H1 (cell line): ENCODE results near the gene CES4A. TPM values are rescaled to one million over a fixed set of nuclear protein-coding genes. Genes with fewer than 3 reads are reported as not detected.

ENCODE experiments used
- CTCF ChIA-PET: fragments of 300-600 bp; sonication (Branson Sonifier 250); formaldehyde crosslinking; loops from one replicate; lab custom pipeline; 2021; ENCODE audit not compliant: partially characterized antibody; lab: Charles Lee
- POLR2A ChIA-PET: fragments of 300-600 bp; sonication (Branson Sonifier 250); formaldehyde crosslinking; loops from one replicate; lab custom pipeline; 2021; ENCODE audit warnings: inconsistent platforms; ENCODE audit not compliant: partially characterized antibody; lab: Charles Lee
- DNase-seq, 2 experiments: peaks; one replicate each; pipeline versions ENCODE4 v3.0.0 to v3.0.0-alpha.2; 2010 to 2022; ENCODE audit warnings: low spot score in 2 of 2, low read depth in 1 of 2, mixed read lengths in 1 of 2
- FAIRE-seq: peaks from 2 replicates; lab custom pipeline; 2011; peaks lifted over from hg19 to GRCh38; lab: Jason Lieb, UNC
- H2AFZ ChIP-seq: 2 replicates; pipeline ENCODE4 v1.8.1; 2012; ENCODE audit warnings: low read length, inconsistent platforms
- H2AK5ac ChIP-seq: 2 replicates; pipeline ENCODE4 v1.6.1; 2013; ENCODE audit warnings: low read depth, low read length
- H2BK120ac ChIP-seq: replicated peaks from 2 replicates; pipeline ENCODE3; 2013; ENCODE audit warnings: low read depth, low read length, inconsistent platforms
- H2BK12ac ChIP-seq: 2 replicates; pipeline ENCODE4 v1.6.1; 2013; ENCODE audit warnings: low read depth, low read length
- H2BK15ac ChIP-seq: 2 replicates; pipeline ENCODE4 v1.6.1; 2013; ENCODE audit warnings: low read length
- H2BK20ac ChIP-seq: 2 replicates; pipeline ENCODE4 v1.6.1; 2013; ENCODE audit warnings: low read length
- H2BK5ac ChIP-seq: 2 replicates; pipeline ENCODE4 v1.6.1; 2013; ENCODE audit warnings: low read depth, low read length
- H3K14ac ChIP-seq: 2 replicates; pipeline ENCODE4 v1.6.1; 2013; ENCODE audit warnings: inconsistent platforms; ENCODE audit not compliant: insufficient read length
- H3K18ac ChIP-seq: 2 replicates; pipeline ENCODE4 v1.6.1; 2013; ENCODE audit warnings: low read length; ENCODE audit errors: extremely low read depth
- H3K23ac ChIP-seq: 2 replicates; pipeline ENCODE4 v1.6.1; 2013; ENCODE audit warnings: inconsistent platforms; ENCODE audit not compliant: insufficient read length
- H3K23me2 ChIP-seq: 2 replicates; pipeline ENCODE4 v1.6.1; 2013; ENCODE audit warnings: low read depth, low read length
- H3K27ac ChIP-seq: 2 replicates; pipeline ENCODE4 v1.6.1; 2011; ENCODE audit warnings: low read depth, low read length, inconsistent platforms
- H3K27me3 ChIP-seq, 4 experiments: replicated peaks in 1 of 4; 1 replicate in 1 of 4; 2 replicates in 3 of 4; pipeline versions ENCODE4 v1.6.1 to v1.8.1; 2011 to 2013; ENCODE audit warnings: low read length in 3 of 4, mild to moderate bottlenecking in 3 of 4, inconsistent platforms in 2 of 4, mixed read lengths in 2 of 4, moderate library complexity in 1 of 4; ENCODE audit not compliant: control insufficient read depth in 3 of 4, insufficient read depth in 3 of 4; ENCODE audit errors: extremely low read depth in 1 of 4
- H3K36me3 ChIP-seq, 4 experiments: 2 replicates each; pipeline versions ENCODE4 v1.6.1 to v1.8.1; 2011 to 2013; ENCODE audit warnings: mild to moderate bottlenecking in 4 of 4, low read length in 3 of 4, moderate library complexity in 2 of 4, control low read depth in 1 of 4, inconsistent platforms in 1 of 4; ENCODE audit not compliant: insufficient read depth in 4 of 4, control insufficient read depth in 2 of 4
- H3K4ac ChIP-seq: replicated peaks from 2 replicates; pipeline ENCODE3; 2013; ENCODE audit warnings: low read length, low read depth, mixed read lengths, inconsistent platforms; ENCODE audit not compliant: insufficient read length
- H3K4me1 ChIP-seq, 4 experiments: replicated peaks in 1 of 4; 1 replicate in 1 of 4; 2 replicates in 3 of 4; pipeline versions ENCODE4 v1.6.1 to v1.8.1; 2011 to 2013; ENCODE audit warnings: low read length in 3 of 4, inconsistent platforms in 2 of 4, mixed read lengths in 1 of 4; ENCODE audit not compliant: insufficient read depth in 4 of 4, control insufficient read depth in 3 of 4
- H3K4me2 ChIP-seq, 2 experiments: 2 replicates each; pipeline versions ENCODE4 v1.6.1 to v1.8.1; 2011 to 2013; ENCODE audit warnings: low read depth in 2 of 2, low read length in 2 of 2, control low read depth in 1 of 2, inconsistent platforms in 1 of 2, mild to moderate bottlenecking in 1 of 2; ENCODE audit not compliant: insufficient read depth in 1 of 2
- H3K4me3 ChIP-seq, 4 experiments: fragments of 200-600, 300-600 bp in 1 of 4; sonication (generic), shearing (Covaris generic), sonication (Bioruptor Twin) in 1 of 4; 2 replicates each; pipeline versions ENCODE4 v1.5.1 to v1.8.1; 2011 to 2016; ENCODE audit warnings: low read length in 4 of 4, low read depth in 3 of 4, control low read depth in 2 of 4, inconsistent platforms in 2 of 4, mild to moderate bottlenecking in 2 of 4, mixed read lengths in 1 of 4, moderate library complexity in 1 of 4; ENCODE audit not compliant: insufficient read depth in 2 of 4; ENCODE audit errors: extremely low read depth in 1 of 4
- H3K56ac ChIP-seq: replicated peaks from 2 replicates; pipeline ENCODE3; 2013; ENCODE audit warnings: low read depth, mild to moderate bottlenecking, mixed read lengths, low read length, inconsistent platforms; ENCODE audit not compliant: insufficient read length
- H3K79me1 ChIP-seq: 2 replicates; pipeline ENCODE4 v1.6.1; 2013; ENCODE audit warnings: low read depth, low read length, control low read depth
- H3K79me2 ChIP-seq, 2 experiments: 2 replicates each; pipeline versions ENCODE4 v1.6.1 to v1.8.1; 2012 to 2013; ENCODE audit warnings: low read length in 2 of 2, mild to moderate bottlenecking in 2 of 2, inconsistent platforms in 1 of 2; ENCODE audit not compliant: insufficient read depth in 2 of 2, control insufficient read depth in 1 of 2
- H3K9ac ChIP-seq, 4 experiments: replicated peaks in 1 of 4; 1 replicate in 1 of 4; 2 replicates in 3 of 4; pipeline versions ENCODE4 v1.6.1 to v1.8.1; 2011 to 2013; ENCODE audit warnings: low read depth in 3 of 4, low read length in 3 of 4, control low read depth in 2 of 4, mild to moderate bottlenecking in 2 of 4, moderate library complexity in 2 of 4, inconsistent platforms in 1 of 4; ENCODE audit errors: extremely low read depth in 1 of 4
- H3K9me3 ChIP-seq, 2 experiments: 2 replicates each; pipeline versions ENCODE4 v1.6.1 to v1.8.1; 2012 to 2013; ENCODE audit warnings: mild to moderate bottlenecking in 2 of 2, moderate library complexity in 2 of 2, control low read depth in 1 of 2, inconsistent platforms in 1 of 2, low read depth in 1 of 2, low read length in 1 of 2, mixed read lengths in 1 of 2; ENCODE audit not compliant: insufficient read depth in 2 of 2
- H4K20me1 ChIP-seq, 2 experiments: replicated peaks in 1 of 2; 2 replicates each; pipeline versions ENCODE3 to v1.8.1; 2011 to 2013; ENCODE audit warnings: inconsistent platforms in 2 of 2, low read length in 2 of 2, mild to moderate bottlenecking in 1 of 2; ENCODE audit not compliant: insufficient read depth in 2 of 2, control insufficient read depth in 1 of 2
- H4K5ac ChIP-seq: 2 replicates; pipeline ENCODE4 v1.6.1; 2013; ENCODE audit warnings: low read length, low read depth, mixed read lengths, inconsistent platforms; ENCODE audit not compliant: insufficient read length
- H4K8ac ChIP-seq: 2 replicates; pipeline ENCODE4 v1.8.0; 2013; ENCODE audit warnings: mild to moderate bottlenecking, moderate library complexity, low read length, inconsistent platforms; ENCODE audit not compliant: insufficient read depth; ENCODE audit errors: extremely low read depth
- H4K91ac ChIP-seq: replicated peaks from 2 replicates; pipeline ENCODE3; 2013; ENCODE audit warnings: low read length, mixed read lengths, inconsistent platforms; ENCODE audit not compliant: insufficient read length
- ATF3 ChIP-seq: IDR thresholded peaks from 2 replicates; pipeline ENCODE4 v1.6.1; 2011; ENCODE audit warnings: low read depth, mild to moderate bottlenecking, low read length; ENCODE audit not compliant: insufficient read depth
- CEBPB ChIP-seq: IDR thresholded peaks from 2 replicates; pipeline ENCODE4 v1.6.1; 2012; ENCODE audit warnings: low read depth, low read length
- ZNF274 ChIP-seq: IDR thresholded peaks from 2 replicates; pipeline ENCODE4 v1.7.0; 2012; ENCODE audit warnings: low read length, borderline replicate concordance; ENCODE audit errors: extremely low read depth
- WGBS, 2 experiments: shearing (Covaris generic) in 1 of 2; methylation state at CpG; one replicate each; pipeline versions ENCODE4 v1.1.6 to v1.1.7; 2013 to 2015; ENCODE audit warnings: low lambda C conversion rate in 2 of 2, mixed read lengths in 2 of 2, inconsistent platforms in 1 of 2, low coverage in 1 of 2, missing lambda C conversion rate in 1 of 2; ENCODE audit not compliant: insufficient replicate concordance in 2 of 2, insufficient coverage in 1 of 2, insufficient read length in 1 of 2; ENCODE audit errors: extremely low coverage in 1 of 2, missing lambda C conversion rate in 1 of 2; 5-methylcytosine and 5-hydroxymethylcytosine counted together
- polyA plus RNA-seq, 7 experiments: library from polyadenylated mRNA; depleted of rRNA in 3 of 7; stranded (reverse) in 5 of 7; unstranded in 2 of 7; fragments of >200 nt in 5 of 7; fragments of 200-250 nt in 2 of 7; gene quantifications; 1 replicate in 5 of 7; 2 replicates in 1 of 7; 4 replicates in 1 of 7; pipeline versions ENCODE4 v1.2.1 to v1.2.3, GENCODE V29; 2011 to 2013; ENCODE audit warnings: missing spikeins in 2 of 7, mixed read lengths in 2 of 7
- total RNA-seq: library from RNA; stranded (reverse); fragmentation: NEBNext Ultra II Directional; extraction: Animal tissue kit (Norgen Biotek cat#: 25700); gene quantifications from 2 replicates; pipeline ENCODE4 v1.2.1, GENCODE V29; 2021

CES4A gene
- total and polyA plus RNA-seq, 2 of the 8 experiments (the other 6 are each of a cell fraction or from before 2014, with no cell fraction given) = 0.93 to 1.5 TPM

- Histone ChIP-seq H4K91ac (no peak overlapping the region), H4K20me1 (no peaks in the 10 kb centered on the region), H2AK5ac (no peak overlapping the region), H2BK20ac (no peak overlapping the region), H4K8ac (no peak overlapping the region), H3K9ac (no peak overlapping the region), H4K5ac (no peak overlapping the region), H3K9me3 (no peaks in the 10 kb centered on the region), H3K56ac (no peak overlapping the region), H2BK15ac (no peak overlapping the region), H3K36me3 (no peaks in the 10 kb centered on the region), H3K27me3 (peaks cover 10 to 34% (median 32%) of the 10 kb centered on the region in 4 experiments), H3K14ac (no peak overlapping the region), H3K23me2 (peaks cover 2% of the 10 kb centered on the region; the same call in 1 of the 2 replicates), H3K4ac (no peak overlapping the region), H2AFZ (no peak overlapping the region), H3K18ac (no peak overlapping the region), H3K4me3 (no peak overlapping the region), H3K4me2 (no peak overlapping the region), H3K79me1 (no peaks in the 10 kb centered on the region), H2BK120ac (no peak overlapping the region), H3K4me1 (peaks cover 0 to 5% (median 1%) of the 10 kb centered on the region in 4 experiments; a peak in 2 of 7 replicates), H2BK5ac (no peak overlapping the region), H3K27ac (no peak overlapping the region), H3K79me2 (no peaks in the 10 kb centered on the region), H2BK12ac (no peak overlapping the region), H3K23ac (no peak overlapping the region)
- ChIA-PET POLR2A (no interaction called here), CTCF (interaction anchor here (0.6 to 3.0 kb wide), 8 partner anchors 14 to 259 kb away, joined by 3 to 15 read pairs (median 4); partner anchors contain the start of gene ELMO3)
- WGBS, 2 experiments = 87% methylated on average over 4 of the region's 4 CpGs; no CpG with 5 or more reads in 1 of the 2 experiments
- FAIRE-seq = no peak
- TF ChIP-seq ZNF274 (no peak), CEBPB (no peak), ATF3 (no peak)
- no peak for DNase-seq
Observed at GRCh38 chr16:66950971-66951790, 37.2 kb upstream of the CES4A start.
